Measurements from ENCODE around the gene OPN4. TPM values are rescaled to one million over a fixed set of nuclear protein-coding genes. Genes with fewer than 3 reads are reported as not detected.
"Not testable (repeated sequence)": the region's sequence is repeated elsewhere in the genome, so short reads cannot be mapped to it uniquely, and the experiment has no call there.

Gene OPN4, protein sequence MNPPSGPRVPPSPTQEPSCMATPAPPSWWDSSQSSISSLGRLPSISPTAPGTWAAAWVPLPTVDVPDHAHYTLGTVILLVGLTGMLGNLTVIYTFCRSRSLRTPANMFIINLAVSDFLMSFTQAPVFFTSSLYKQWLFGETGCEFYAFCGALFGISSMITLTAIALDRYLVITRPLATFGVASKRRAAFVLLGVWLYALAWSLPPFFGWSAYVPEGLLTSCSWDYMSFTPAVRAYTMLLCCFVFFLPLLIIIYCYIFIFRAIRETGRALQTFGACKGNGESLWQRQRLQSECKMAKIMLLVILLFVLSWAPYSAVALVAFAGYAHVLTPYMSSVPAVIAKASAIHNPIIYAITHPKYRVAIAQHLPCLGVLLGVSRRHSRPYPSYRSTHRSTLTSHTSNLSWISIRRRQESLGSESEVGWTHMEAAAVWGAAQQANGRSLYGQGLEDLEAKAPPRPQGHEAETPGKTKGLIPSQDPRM
- not detected in 2 replicates for total RNA-seq (2014; rRNA removed; shearing (Covaris generic))

GRCh38 chr10:86654411-86655172, at the start of gene OPN4:
OPN4 (plus strand) TSS chr10:86654547; CDS start chr10:86654784, 237 bp downstream.
- Histone ChIP-seq H3K27me3 (replicated peaks) (no peaks in the 10 kb centered on the region), H3K27ac (no peak within 1 kb of the TSS), H3K4me3 (no peak within 1 kb of the TSS), H3K9me3 (replicated peaks) (no peaks in the 10 kb centered on the region), H3K4me1 (replicated peaks) (peaks cover 18% of the 10 kb centered on the region), H3K36me3 (no peaks in the 10 kb centered on the region)
- no peak for DNase-seq (ENCODE audit: low read depth in 1 of 2, low spot score in 2 of 2)

DNA sequence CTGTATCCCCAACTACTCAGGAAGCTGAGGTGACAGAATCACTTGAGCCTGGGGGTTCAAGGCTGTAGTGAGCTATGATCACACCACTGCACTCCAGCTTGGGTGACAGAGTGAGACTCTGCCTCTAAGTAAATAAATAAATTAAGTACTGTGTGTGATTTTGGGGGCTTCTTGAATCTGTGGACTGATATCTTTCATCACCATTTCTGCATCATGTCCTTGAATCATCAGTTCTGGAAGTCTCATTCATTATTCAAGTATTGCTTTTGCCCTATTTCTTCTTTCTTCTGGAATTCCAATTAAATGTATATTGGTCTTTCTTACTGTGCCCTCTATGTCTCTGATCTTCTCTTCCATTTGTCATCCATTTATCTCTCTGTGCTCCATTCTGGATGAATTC, 46.7 kb upstream of the OPN4 start:
- no peaks in the 10 kb centered on the region for H3K9me3 ChIP-seq (replicated peaks)
- H3K27ac ChIP-seq = no peak overlapping the region
- no peak overlapping the region for H3K4me3 ChIP-seq
- no peaks in the 10 kb centered on the region for H3K4me1 ChIP-seq (replicated peaks)
- DNase-seq (ENCODE audit: low read depth in 1 of 2, low spot score in 2 of 2) = no peak
- no peaks in the 10 kb centered on the region for H3K27me3 ChIP-seq (replicated peaks)
- no peaks in the 10 kb centered on the region for H3K36me3 ChIP-seq

DNA sequence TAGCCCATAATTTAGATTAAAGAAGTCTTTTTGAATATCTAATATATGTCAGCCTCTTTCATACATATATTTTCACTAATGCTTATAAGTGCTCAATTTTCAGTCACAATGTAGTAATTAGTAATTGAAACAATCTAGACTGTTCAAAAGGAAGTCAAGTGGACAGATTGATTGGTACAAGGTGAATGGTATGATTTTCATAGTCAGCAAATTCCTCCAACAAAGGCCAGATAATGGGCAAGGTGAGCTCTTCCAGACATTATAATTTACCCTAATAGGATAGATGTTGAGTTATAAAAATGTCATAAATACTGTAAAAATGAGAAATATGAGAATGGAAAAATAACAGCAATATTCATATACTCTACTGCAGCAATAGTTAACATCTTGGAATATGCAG, 44.4 kb upstream of the OPN4 start:
- H3K4me1 ChIP-seq (replicated peaks) = no peaks in the 10 kb centered on the region
- H3K27me3 ChIP-seq (replicated peaks) = no peaks in the 10 kb centered on the region
- H3K9me3 ChIP-seq (replicated peaks) = no peaks in the 10 kb centered on the region
- DNase-seq (ENCODE audit: low read depth in 1 of 2, low spot score in 2 of 2) = no peak
- H3K4me3 ChIP-seq = no peak overlapping the region
- H3K27ac ChIP-seq = no peak overlapping the region
- H3K36me3 ChIP-seq = no peaks in the 10 kb centered on the region

- H3K4me3 ChIP-seq = no peak overlapping the region
- no peak overlapping the region for H3K27ac ChIP-seq
Measured at GRCh38 chr10:86611386-86611785, 43.0 kb upstream of the OPN4 start.

DNA sequence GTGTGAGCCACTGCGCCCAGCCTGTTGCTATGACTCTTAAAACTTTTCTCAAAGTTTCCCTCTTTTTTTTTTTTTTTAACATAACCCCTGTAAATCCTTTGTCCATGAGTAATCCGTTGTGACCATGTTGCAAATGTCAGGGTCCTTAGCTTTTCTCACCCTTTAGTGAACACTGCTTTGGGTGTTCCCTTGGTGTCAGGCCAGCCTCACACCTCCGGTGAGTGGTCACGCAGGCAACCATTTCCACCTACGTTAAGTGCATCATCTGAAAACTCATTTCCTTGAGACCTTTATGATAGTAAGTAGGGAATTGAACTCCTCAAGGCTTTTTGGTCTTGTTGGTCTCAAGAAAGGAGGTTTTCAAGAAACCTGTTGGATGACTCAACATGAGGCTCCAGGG, 41.3 kb upstream of the OPN4 start:
- Histone ChIP-seq H3K27ac (no peak overlapping the region), H3K4me3 (no peak overlapping the region), H3K4me1 (replicated peaks) (no peaks in the 10 kb centered on the region), H3K27me3 (replicated peaks) (no peaks in the 10 kb centered on the region), H3K9me3 (replicated peaks) (no peaks in the 10 kb centered on the region), H3K36me3 (no peaks in the 10 kb centered on the region)
- DNase-seq (ENCODE audit: low read depth in 1 of 2, low spot score in 2 of 2) = no peak

More at GRCh38 chr10:86611386-86611785, 43.0 kb upstream of the OPN4 start:
- Histone ChIP-seq H3K36me3 (no peaks in the 10 kb centered on the region), H3K9me3 (replicated peaks) (no peaks in the 10 kb centered on the region), H3K4me1 (replicated peaks) (no peaks in the 10 kb centered on the region), H3K27me3 (replicated peaks) (no peaks in the 10 kb centered on the region)
- DNase-seq (ENCODE audit: low read depth in 1 of 2, low spot score in 2 of 2) = no peak

DNA sequence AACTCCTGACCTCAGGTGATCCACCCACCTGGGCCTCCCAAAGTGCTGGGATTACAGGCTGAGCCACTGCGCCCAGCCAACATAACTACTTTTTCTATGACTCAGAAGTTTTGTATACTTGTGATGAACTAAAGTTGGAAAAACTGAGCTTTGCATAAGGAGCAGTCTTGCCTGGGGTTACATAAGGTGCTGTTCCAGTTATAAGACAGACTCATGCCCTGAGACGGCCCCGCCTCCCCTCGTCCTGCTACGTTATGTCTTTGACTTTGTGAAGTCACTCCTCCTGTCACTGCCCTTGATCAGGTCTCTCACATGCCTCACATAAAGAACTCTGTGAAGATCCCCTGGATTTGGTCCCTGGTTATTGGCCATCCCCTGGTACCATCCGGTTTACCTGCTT, 40.4 kb upstream of the OPN4 start:
- Histone ChIP-seq H3K36me3 (no peaks in the 10 kb centered on the region), H3K9me3 (replicated peaks) (no peaks in the 10 kb centered on the region), H3K4me1 (replicated peaks) (no peaks in the 10 kb centered on the region), H3K27ac (no peak overlapping the region), H3K4me3 (no peak overlapping the region), H3K27me3 (replicated peaks) (no peaks in the 10 kb centered on the region)
- DNase-seq (ENCODE audit: low read depth in 1 of 2, low spot score in 2 of 2) = no peak

GRCh38 chr10:86614853-86615252, 39.5 kb upstream of the OPN4 start:
- no peak for DNase-seq (ENCODE audit: low read depth in 1 of 2, low spot score in 2 of 2)
- no peak overlapping the region for H3K27ac ChIP-seq
- H3K4me3 ChIP-seq = no peak overlapping the region
- H3K27me3 ChIP-seq (replicated peaks) = no peaks in the 10 kb centered on the region
- H3K36me3 ChIP-seq = no peaks in the 10 kb centered on the region
- no peaks in the 10 kb centered on the region for H3K9me3 ChIP-seq (replicated peaks)
- no peaks in the 10 kb centered on the region for H3K4me1 ChIP-seq (replicated peaks)

DNA sequence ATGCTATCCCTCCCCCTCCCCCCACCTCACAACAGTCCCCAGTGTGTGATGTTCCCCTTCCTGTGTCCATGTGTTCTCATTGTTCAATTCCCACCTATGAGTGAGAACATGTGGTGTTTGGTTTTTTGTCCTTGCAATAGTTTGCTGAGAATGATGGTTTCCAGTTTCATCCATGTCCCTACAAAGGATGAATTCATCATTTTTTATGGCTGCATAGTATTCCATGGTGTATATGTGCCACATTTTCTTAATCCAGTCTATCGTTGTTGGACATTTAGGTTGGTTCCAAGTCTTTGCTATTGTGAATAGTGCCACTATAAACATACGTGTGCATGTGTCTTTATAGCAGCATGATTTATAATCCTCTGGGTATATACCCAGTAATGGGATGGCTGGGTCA, 37.1 kb upstream of the OPN4 start:
- H3K4me1 ChIP-seq (replicated peaks); H3K27ac ChIP-seq; H3K27me3 ChIP-seq (replicated peaks); H3K36me3 ChIP-seq; H3K4me3 ChIP-seq; DNase-seq (ENCODE audit: low read depth in 1 of 2, low spot score in 2 of 2); H3K9me3 ChIP-seq (replicated peaks): not testable (repeated sequence)

GRCh38 chr10:86628311-86628710, 26.0 kb upstream of the OPN4 start:
- no peaks in the 10 kb centered on the region for H3K36me3 ChIP-seq
- no peaks in the 10 kb centered on the region for H3K27me3 ChIP-seq (replicated peaks)
- H3K4me3 ChIP-seq = no peak overlapping the region
- DNase-seq (ENCODE audit: low read depth in 1 of 2, low spot score in 2 of 2) = no peak
- no peaks in the 10 kb centered on the region for H3K9me3 ChIP-seq (replicated peaks)
- H3K4me1 ChIP-seq (replicated peaks) = no peaks in the 10 kb centered on the region
- H3K27ac ChIP-seq = no peak overlapping the region

- no peaks in the 10 kb centered on the region for H3K9me3 ChIP-seq (replicated peaks)
Measured at GRCh38 chr10:86630079-86630478, 24.3 kb upstream of the OPN4 start.

GRCh38 chr10:86632009-86632800, 22.1 kb upstream of the OPN4 start:
- H3K4me1 ChIP-seq (replicated peaks) = peaks cover 18% of the 10 kb centered on the region
- no peaks in the 10 kb centered on the region for H3K9me3 ChIP-seq (replicated peaks)
- no peak for DNase-seq (ENCODE audit: low read depth in 1 of 2, low spot score in 2 of 2)
- no peak overlapping the region for H3K27ac ChIP-seq
- H3K27me3 ChIP-seq (replicated peaks) = no peaks in the 10 kb centered on the region
- no peak overlapping the region for H3K4me3 ChIP-seq
- H3K36me3 ChIP-seq = no peaks in the 10 kb centered on the region

More at GRCh38 chr10:86630079-86630478, 24.3 kb upstream of the OPN4 start:
- no peak for DNase-seq (ENCODE audit: low read depth in 1 of 2, low spot score in 2 of 2)
- Histone ChIP-seq H3K27me3 (replicated peaks) (no peaks in the 10 kb centered on the region), H3K27ac (no peak overlapping the region), H3K4me3 (no peak overlapping the region), H3K36me3 (no peaks in the 10 kb centered on the region), H3K4me1 (replicated peaks) (peaks cover 3% of the 10 kb centered on the region)

DNA sequence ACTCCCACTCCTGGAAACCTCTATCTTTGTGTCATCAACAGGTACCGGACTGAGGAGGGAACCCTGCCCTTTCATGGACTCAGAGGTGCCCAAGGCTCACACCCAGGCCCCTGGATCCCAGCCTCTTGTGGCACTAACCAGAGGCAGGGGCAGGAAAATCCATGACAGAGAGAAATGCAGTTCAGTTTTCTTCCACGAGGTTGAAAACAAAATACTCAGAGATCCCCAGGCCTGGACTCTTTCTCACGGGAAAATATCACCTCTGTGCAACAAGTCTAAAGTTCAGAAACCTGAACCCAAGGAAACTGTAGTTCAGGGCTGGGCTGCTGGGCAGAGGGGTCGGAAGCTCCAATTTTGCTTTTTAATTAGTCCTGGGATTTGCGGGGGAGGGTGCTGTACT, 21.4 kb upstream of the OPN4 start:
- Histone ChIP-seq H3K36me3 (no peaks in the 10 kb centered on the region), H3K4me1 (replicated peaks) (peaks cover 18% of the 10 kb centered on the region), H3K27me3 (replicated peaks) (no peaks in the 10 kb centered on the region), H3K4me3 (no peak overlapping the region), H3K27ac (no peak overlapping the region), H3K9me3 (replicated peaks) (no peaks in the 10 kb centered on the region)
- DNase-seq (ENCODE audit: low read depth in 1 of 2, low spot score in 2 of 2) = no peak

DNA sequence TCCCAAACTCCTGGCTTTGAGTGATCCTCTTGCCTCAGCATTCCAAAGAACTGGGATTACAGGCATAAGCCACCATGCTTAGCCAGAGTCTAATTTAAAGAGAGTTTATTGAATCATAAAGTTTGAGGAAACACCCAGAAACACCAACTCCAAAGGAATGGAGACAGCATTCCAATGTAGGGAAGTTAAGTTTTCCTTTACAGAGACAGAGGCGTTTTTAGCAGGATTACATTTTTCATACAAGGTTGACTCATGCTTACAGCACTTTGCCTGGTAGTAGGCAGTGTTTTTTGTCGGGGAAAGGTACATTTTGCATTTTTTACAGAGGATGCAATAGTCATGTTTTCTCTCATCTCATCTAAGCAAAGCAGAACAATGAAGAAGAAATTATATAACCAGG, 18.9 kb upstream of the OPN4 start:
- no peaks in the 10 kb centered on the region for H3K9me3 ChIP-seq (replicated peaks)
- DNase-seq (ENCODE audit: low read depth in 1 of 2, low spot score in 2 of 2) = peak in 1 of 2 experiments; percentile 75
- H3K36me3 ChIP-seq = no peaks in the 10 kb centered on the region
- peak overlapping the region; percentile 27; the same call in 1 of the 2 replicates for H3K27ac ChIP-seq
- H3K4me3 ChIP-seq = no peak overlapping the region
- H3K27me3 ChIP-seq (replicated peaks) = no peaks in the 10 kb centered on the region
- H3K4me1 ChIP-seq (replicated peaks) = peaks cover 18% of the 10 kb centered on the region

All from SJSA1 (cell line).